ENCODE results near the gene MED20.

MED20 gene

DNA sequence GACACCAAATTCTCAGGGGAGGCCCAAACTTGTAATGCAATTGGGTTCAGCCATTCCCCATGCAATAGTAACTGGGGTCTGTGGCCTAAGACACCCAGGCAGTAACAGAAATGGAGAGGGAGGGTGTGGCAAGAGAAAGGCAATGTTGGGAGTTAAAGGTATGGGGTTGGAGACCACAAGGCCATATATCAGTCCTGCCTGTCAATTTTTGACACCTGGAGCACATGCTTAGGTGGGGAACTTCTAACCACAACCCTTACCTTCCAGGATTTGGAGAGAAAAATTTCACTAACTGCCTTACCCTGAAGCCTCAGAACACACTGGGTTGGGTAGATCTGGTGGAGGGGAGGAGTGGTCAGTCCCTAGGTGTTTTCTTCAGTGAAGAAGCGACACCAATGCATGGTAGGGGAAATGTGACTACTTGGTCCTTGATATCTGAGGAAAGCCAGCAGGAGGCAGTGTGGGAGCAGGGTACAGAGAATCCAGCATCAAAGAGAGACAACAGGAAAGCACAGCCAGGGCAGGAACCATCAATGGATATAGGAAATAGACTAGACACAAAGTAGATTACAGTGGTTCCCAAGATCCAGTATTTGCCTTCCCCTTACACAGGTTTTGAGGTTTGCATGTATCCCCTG, 18.9 kb downstream of the MED20 start:
- DNase-seq, result peak in 1 of 2 experiments; percentile 5

DNA sequence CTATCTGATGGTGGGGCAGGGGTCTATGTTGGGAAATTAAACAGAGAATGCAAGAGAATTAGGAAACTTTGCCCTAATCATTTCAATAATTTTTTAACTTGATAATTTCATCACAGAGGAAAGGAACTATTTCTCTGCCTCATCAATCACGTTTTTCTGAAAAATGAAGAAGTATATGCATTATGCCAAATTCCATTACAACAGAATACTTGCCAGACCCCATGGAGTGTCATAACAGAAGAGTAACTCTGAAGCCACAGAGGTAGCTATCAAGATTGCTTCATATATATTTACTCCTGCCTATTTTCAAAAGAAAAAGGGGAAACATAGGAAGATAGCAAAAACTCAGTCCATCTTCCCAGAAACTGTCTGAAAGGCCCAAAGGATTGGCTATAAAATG, 20.1 kb downstream of the MED20 start:
- DNase-seq, result no peak

DNA sequence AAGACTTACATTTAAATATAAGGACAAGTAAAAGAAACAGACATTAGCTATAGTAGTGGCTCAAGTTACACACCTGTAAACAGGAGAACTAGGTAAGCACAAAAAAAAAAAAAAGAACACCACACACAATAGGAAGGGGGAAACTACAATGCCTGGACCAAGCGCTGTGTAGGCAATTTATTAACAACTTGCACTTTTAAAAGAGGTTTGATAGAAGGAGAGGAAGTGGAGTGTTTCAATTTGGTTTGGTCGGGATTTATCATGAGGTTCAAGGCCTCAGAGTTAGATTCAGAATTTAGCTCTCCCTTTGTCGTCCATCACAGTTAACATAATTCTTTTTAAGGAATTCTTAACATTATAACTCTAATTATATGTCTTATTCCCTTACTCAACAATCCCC, 24.7 kb downstream of the MED20 start:
- no peak for DNase-seq

DNA sequence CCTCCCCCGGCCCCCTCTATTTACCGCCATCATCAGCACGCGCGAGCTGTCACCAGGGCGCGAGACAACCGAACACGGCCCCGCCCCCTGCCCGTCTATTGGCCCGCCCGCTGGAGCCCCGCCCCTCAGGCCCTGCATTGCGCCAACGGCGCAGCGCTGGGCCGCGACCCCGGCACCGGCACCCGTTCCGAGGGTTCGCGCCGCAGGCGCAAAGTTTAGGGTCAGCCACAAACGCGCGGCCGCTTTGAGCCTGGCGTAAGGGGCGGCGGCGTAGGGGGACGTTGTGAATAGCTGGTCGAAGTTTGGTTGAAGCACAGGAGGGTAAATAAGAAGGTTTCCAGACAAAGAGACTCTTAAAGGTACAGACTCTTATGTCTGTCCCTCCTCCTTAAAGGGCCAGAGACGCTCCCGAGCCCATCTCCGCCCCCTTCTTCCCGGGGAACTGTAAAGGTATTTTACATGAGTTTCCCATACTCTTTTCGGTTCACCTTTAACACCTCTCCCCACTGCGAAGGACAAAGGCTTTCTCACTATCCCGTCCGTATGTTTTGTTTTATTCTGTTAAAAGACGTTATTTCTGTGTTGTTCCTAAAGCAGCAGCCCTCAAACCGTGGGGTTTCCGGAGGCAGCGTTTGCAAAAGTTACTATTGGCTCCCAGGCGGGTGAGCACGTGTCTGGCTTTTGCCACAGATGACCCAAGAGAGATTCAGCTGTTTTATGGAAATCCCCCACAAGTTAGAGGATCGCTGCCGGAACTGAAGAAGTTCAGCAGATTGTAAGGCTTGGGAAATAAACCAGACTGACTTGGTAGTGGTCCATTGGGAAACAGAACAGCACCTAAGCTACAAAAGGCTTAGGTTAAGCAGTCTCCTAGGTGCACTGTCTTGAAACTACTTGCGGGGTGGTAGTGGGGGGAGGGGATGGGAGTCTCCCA, 25.4 kb downstream of the MED20 start, which contains the start of gene USP49:
Gene USP49, minus strand, starts transcription at position 76 of the 934 bp plus-strand sequence. CDS start 88,392 bp downstream, outside the sequence.
- DNase-seq, result peak; percentile 67 to 89

DNA sequence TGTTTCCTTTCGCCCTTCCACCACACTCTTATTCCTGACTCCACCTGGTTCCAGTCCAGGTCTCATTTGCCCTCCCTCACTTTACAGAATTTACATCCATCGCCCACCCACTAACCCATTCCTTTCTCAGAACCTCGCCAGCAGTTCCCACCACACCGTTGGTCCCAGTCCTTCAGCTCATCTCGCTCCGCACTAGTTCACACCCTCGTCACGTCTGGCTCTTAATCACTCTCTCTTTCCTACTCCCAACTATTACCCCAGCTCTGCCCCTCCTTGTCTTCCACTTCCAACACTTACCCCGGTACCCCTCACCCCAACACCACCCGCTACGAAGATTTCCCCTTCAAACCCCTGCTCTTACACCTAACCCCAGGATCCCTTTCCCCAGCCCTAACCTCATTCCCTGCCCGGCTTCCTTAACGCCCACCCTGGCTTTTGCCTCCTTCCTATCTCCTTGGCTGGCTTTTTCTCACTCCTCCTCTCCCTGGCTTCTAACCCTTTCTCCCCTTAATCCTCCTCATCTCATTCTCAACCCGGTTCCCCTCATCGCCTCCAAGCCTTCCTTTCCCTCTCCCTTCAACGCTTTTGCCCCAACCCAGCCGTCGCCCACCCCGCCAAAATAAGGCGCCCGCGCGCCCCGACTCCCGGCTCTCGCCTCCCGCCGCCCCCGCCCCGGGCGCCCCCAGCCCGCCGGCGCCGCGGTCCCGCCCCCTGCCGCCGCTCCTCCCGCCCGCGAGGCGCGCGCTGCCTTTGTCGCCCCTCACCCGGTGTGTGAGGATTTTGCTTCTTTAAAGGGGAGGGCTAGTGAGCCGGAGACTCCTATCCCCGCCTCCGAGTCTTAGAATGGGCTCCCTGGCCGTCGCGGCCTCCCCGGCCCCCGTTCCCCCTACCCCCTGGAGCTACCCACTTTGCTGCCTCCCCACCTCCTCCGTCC, 26.3 kb downstream of the MED20 start:
- DNase-seq, result peak; percentile 38 to 67

DNA sequence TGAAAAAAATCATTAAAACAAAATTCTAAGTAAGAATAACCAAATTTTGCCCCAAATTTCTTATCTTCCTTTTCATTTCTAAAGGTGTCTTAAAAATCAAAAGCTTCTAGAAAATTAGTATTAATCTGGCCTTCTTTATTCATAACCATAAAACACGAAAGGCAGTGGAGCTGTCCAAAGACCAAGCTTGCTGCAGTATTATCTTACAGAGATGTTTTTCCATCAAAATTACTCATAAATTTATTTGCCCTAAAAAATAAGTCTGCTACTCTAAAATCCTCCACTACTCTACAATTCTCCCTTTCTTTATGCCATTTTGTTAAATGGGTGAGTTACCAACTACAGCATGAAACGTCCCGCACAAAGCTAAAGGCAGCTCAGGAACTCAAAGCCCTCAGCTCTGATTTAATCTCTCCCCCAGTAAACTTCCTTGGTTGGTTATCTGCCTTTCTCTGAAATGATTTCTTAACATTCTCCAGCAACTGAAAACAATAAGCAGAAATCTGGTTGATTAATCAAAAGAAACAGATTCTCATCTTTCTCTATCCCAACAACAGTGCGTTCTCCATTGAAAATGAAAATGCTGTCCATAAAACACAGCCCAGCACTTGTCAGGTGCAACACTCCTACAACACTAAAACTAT, 27.9 kb downstream of the MED20 start:
- no peak for DNase-seq

DNA sequence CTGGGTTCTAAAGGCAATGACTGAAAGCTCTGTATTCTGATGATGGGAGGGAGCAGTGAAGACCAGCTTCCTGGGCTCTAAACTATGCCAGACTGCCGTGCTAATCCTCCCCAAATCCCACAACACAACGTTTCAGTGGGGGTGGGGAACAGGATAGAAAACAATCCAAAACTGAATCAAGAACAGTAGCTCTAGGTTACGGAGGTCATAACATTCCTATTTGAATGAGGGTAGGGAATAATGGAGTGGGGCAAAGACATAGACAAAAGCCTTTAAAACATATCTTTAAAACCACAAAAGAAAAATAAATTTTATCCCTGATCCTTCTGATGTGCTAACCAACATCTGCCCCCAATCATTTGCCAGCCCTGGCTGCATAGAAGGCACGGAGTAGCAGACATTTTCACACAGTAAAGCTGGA, 33.6 kb downstream of the MED20 start:
- DNase-seq, result peak; percentile 64 to 65

DNA sequence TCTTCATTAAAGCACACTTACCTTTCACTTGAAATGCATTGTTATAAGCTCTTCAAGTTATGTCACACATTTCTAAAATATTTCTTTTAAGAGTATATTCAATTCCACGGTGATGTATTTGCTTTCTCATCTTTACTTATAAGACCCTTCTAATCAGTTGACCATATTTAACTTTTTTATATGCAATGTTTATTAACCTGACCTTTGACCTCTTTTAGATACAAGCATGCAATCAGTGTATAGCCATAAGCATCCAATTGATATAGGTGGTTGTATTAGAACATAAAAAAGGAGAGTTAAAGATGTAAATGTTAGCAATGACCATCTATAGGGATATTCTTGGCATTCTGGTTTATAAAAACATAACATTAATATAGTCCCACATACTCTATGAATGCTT, 35.0 kb downstream of the MED20 start:
- no peak for DNase-seq

DNA sequence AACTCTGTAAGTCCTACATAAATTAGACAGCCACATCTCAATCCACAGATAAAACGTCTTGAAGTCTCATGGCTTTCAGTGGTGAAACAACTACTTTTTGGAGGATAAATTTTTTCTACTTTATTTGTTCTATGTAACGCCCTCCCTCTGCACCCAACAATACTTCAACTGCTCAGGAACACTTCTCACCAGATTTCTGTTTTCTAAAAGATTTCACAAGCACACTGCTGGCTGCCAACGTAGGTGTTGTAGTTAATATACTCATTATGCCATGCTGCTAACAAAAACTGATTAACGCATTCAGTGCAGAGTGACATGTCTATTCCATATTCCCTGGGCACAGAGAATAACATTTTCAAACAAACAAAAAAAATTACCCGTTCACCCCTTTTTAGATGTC, 36.0 kb downstream of the MED20 start:
- DNase-seq, result no peak

DNA sequence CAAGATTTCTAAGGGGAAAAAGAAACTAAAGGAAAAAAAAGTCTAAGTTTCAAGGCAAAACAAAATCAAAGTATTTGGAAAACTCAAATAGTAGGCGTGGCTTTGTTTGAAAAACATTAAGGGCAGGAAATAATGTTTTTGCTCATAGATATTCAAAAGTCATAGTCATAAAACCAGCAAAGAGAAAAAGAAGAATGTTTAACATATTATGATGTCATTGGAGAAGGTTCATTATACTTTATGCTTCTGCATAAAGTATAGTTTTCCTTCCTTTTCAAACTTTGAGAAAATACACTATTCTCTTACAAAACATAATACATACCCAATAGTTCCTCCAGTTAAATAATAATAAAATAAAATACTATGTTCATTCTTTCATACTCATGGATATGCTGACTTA, 39.4 kb downstream of the MED20 start:
- DNase-seq, result no peak

DNA sequence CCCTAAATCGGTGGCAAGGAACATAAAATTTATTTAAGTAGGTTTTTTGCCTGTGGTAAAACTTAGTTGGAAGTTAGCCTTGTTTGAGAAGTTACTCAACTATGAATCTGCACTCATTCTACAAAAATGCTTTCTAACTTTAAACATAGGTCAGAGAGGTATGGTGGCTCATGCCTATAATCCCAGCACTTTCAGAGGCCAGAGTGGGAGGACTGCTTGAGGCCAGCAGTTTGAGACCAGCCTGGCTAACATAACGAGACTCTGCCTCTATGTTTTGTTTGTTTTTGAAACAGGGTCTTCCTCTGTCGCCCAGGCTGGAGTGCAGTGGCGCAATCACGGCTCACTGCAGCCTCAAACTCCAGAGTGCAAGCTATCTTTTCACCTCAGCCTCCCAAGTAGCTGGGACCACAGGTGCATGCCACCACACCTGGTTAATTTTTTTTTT, 42.0 kb downstream of the MED20 start:
- no peak for DNase-seq

DNA sequence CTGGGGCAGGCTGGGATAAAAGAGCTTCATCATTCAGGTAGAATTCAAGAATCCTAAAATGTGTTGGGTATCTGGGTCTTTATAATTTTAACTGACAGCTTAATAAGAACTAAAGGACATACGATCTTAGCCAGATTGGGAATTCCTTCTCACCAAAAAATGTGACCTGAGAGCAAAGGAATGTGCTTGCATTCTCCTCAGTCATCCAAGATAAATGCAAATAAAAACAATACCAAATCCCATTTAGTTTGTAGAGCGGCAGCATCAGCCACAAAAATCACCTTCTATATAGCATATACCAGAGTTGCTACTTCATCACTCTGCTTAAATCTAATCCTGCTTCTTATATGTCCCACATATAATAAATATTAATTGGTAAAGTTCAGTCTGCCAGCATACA, 42.7 kb downstream of the MED20 start:
- DNase-seq, result no peak

DNA sequence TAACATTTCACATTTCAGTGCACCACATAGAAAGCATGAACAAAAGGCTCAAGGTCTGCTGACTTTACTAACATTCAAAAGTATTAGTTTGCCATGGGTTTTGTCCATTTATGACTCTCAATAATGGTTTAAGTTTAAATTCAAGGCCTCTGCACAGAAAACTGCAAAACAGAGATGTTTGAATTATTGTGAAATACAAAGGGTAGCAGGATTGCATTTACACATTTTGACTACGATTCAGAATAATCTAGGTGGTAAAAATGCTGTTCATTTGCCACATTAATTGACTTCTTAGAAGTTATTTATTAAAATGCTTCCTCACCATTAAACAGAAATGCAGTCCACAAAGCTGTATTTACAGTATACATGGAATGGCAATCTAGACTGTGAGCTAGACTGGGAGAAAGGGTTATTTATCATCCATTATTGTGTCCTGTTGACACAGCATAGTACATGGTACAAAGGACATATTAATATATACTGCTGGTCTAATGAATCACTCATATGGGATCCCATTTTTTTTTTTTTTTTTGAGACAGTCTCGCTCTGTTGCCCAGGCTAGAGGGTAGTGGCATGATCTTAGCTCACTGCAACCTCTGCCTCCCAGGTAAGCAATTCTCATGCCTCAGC, 43.8 kb downstream of the MED20 start:
- DNase-seq, result no peak

DNA sequence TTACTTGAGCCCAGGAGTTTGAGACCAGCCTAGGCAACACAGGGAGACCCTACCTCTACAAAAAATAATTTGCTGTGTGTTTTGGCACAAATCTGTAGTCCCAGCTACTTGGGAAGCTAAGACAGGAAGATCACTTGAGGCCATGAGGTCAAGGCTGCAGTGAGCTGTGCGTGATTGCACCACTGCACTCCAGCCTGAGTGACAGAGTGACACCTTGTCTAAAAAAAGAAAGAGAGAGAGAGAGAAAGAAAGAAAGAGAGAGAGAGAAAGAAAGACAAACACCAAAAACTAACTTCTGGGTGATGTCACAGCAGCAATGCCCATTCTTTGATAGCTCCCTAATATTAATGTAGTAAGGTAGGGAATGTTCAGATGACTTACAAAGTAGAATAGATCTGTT, 46.2 kb downstream of the MED20 start:
- no peak for DNase-seq

DNA sequence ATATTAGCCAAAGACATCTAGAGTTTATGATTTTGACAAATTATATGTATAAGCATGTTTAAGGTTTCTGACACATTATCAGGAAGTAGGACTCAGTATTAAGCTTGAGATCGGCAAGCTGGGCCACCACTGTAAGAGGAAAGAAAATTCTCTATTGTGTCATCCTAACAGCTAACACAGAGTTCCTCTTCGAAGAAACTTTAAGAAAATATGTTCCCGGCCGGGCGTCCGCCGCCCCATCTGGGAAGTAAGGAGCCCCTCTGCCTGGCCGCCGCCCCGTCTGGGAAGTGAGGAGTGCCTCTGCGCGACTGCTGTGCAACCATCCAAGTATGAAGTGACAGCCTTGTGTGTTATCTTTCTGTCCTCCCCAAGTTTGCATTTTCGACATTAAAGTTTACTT, 48.8 kb downstream of the MED20 start:
- DNase-seq, result no peak

DNA sequence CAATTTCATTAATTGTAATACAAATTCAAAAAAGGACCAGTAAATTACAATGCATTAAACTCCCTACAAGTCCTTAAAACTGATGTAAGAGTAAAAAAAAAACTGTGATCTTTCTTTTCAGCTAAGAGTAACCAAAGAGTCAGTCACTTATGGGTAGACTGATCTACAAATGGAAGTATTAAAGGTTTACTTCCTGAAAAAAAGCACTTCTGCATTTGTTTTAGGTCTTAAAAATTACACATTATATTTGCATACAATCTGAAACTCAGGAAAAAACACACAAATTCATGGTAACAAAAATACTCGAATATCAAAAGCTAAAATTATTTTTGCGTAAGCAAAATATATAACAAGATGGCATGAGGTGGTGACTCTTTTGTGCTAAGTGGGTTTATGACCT, 49.2 kb downstream of the MED20 start:
- no peak for DNase-seq

DNA sequence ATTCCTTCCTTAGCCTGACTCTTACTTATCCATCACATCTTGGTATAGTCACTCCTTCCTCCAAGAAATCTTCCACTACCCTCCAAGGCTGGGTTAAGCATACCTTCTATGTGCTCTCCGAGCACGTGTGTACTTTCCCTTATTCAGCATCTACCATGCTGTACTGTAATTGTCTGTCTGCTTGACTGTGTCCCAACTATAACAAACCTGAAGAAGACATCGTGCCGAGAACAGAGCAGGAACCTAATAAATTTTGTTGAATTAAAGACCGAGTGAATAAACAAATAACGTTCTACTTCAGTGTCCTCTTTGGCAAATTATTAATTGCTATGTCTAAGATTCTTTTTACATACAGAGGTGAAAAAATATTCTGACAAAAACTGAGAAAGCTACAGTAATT, 61.6 kb downstream of the MED20 start:
- no peak for DNase-seq

DNA sequence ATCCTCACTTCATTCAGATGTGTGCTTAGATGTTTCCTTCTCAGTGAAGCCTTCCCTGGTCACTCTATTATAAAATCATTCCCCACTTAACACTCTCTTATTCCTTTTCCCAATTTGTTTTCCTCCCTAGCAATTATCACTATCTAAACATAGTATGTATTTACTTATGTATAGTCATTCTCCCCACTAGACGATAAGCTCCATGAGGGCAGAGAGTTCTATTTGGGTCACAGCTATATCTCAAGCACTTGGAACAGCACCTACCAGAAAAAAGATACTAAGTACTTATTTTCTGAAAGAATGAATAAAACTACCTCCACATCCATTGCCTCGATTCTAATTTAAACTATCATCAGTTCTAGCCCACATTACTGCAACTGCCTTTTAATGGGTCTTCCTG, 62.2 kb downstream of the MED20 start:
- DNase-seq, result no peak

Measured in NCI-H524 (cell line).